ENCODE measurements around the gene ADCY5.

Gene ADCY5

DNA sequence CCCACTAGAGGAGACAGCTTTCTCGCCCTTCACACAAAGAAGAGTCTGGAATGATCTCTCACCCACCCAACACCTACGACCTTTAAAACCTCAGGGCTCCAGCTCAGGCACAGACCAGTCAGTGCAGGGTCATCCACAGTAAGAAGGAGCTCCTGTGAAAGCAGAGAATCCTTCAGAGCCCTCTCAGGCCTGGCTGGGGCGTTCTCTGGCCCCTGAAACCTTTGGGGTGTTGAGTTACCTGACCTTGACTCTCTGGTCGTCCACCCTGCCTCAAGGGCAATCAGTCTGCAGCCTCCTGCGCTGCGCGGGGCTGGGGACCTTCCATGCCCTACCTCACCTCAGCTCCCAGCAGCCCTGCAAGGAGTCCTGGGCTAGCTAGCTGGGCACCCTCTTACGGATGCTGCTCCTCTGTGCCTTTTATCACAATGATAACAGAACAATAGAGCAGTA lies 106.2 kb downstream of the ADCY5 start:
- no peak for DNase-seq (ENCODE audit: low read depth)

DNA sequence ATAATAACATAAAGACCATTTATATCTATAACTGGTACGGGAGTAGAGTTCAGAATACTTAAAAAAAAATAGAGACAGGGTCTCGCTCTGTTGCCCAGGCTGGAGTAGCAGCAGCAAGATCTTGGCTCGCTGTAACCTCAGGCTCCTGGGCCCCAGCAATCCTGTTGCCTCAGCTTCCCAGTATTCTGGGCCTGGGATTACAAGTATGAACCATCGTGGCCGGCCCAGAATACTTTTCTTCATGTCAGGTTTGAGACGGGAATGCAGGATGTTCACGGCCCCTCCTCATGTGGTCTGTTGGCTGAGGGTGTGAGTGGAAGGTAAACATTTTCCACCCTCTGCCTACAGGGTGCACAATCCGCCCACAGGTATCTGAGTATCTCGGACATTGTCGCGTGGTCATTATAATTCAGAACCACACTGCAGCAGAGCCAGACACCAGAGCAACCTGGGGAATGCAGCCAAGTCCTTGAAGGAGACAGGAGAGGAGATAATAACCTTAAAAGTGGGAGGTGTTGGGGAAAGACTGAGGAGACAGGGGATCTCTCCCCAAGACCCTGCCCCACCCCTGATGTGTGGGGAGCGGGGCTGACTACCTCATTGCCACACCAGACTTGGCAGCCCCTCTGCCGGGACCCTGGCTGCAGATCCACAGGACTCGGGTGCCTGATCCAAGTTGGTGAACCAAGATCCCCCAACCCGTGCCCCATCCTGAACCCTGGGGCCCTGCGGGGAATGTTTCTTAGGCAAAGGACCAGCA lies 106.8 kb downstream of the ADCY5 start:
- no peak for DNase-seq (ENCODE audit: low read depth)

DNA sequence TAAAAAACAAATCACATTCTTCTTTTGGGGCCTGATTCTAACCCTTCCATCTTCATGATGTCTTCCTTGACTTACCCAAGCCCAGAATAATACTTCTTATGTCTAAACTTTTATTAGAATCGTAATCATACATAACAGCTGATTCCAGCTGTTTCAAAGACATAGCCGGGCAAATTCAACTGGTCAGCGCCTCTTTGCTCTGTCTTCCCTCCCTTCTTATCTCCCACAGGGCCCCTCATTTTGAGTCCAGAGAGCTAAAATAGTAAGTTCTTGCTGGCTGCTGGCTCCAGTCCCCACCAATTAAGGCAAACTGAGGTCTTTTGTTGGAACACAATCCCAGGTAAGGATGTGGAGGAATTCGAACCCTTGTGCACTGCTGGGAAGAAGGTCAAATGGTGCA lies 108.6 kb downstream of the ADCY5 start:
- no peak for DNase-seq (ENCODE audit: low read depth)

DNA sequence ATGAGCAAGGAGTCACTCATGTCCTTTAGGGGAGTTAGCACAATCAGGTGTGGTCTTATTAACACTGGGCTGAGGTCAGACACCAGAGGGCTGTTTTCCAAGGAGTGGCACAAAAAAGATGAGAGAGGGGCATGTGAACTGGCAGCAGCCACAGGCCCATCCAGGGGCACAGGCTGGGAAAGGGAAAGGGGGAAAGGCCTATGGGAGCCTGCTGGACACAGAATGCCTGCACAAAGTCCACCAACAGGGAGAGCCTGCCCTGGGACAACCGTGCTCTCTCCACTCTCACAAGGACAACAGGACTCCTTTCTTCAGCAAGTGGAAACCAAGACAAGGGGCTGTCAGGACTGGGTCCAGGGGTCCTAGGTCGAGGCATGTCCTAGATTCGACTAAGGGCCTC lies 109.6 kb downstream of the ADCY5 start:
- DNase-seq (ENCODE audit: low read depth): no peak

DNA sequence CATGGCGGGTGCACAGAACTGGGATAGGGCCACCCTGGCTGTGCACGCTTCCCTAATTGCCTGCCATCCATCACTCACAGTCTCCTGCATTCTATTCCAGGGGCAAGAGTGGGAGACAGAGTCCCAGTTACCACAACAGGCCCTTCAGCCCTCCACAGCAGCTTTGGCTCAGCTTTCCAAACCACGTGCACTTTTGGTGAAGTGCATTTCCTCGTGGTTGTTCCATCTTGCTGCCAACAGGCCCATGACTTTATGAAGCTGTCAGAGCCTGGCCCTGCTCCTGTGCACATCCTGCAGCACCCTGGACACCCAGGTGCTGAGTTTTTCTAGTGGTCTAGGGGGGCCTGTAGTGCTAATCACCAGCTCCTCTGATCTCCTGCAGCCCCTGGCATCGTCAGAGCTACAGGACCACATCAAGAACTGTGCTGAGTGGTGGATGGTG lies 110.2 kb downstream of the ADCY5 start:
- no peak for DNase-seq (ENCODE audit: low read depth)

DNA sequence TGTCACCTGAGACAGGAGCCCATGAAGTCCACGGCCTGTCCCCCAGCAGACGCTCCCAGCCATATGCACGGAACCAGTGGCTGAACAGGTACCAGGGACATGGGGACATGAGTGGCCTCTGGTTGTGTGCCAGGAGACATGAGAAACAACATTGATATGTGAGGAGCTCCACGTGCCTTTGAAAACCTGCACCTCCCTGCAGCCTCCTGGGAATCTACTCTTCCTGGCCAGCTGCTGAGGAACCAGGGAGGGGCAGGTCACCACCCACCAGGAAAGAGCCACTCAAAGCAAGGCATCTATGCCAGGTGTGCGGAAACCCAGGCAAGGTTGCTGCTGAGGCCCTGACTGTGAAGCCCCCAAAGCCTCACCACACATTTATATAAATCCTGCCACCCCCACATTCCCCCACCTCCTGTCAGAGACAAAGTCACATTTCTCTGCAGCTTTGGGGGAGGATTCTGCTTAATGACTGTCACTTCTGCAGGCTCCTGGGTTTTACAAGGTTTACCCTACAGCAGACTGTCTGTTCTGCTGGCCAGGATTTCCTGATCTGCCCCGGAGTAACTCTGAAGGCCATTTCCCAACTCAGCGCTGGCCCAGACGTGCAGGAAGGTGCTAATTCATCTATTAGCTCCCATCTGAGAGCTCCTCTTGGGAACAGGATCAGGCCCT lies 110.8 kb downstream of the ADCY5 start:
- no peak for DNase-seq (ENCODE audit: low read depth)

DNA sequence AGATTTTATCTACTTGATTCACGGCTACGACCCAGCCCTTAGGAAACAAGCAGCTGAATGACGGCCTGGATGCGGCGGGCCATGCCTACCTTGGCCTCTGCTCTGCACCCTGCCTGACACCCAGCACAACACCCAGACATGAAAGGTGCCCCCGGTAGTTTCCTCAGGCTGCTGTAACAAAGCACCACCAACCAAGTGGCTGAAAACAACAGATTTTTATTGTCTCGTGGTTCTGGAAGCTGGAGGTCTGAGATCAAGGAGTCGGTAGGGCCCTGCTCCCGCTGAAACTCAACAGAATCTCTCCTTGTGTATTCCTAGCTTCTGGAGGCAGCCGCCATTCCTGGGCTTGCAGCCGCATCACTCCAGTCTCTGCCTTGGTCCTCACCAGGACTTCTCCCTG lies 111.7 kb downstream of the ADCY5 start:
- no peak for DNase-seq (ENCODE audit: low read depth)

DNA sequence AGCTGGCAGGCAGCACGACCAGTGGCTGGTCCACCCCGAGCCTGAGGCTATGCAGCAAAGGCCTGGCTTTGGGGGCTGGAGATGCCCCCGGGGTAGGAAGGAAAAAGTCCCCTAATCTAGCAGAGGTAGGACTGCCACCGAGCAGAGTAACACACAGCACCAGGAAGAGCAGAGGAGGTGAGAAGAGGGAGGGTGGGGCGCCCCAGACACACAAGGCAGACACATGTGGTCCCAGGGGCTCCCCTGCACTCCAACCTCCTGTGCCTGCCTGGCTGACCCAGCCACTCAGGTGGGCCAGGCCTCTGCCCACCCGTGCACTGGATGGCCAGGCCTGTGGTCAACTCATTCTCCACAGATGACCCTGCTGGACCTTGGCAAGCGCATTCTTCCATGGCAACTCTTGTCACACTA lies 112.4 kb downstream of the ADCY5 start:
- no peak for DNase-seq (ENCODE audit: low read depth)

DNA sequence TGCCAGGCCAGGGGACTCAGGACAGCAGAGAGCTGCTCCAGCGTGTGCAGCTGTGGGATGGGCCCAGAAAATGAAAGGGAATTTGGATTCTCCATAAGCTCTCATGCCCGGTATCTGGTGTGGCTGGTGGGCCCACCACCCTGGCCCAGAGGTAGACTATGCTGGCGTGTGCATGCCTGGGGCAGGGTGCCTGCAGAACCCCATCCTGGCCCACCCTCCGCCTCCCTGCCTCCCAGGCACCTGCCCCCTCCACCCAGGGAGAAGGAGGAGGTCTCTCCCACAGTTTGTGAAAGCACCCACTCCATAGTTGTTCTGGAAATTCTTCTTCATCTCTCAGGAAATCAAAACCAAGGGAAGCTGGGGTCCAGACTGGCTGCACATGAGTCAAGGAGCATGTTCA lies 112.9 kb downstream of the ADCY5 start:
- DNase-seq (ENCODE audit: low read depth): no peak

DNA sequence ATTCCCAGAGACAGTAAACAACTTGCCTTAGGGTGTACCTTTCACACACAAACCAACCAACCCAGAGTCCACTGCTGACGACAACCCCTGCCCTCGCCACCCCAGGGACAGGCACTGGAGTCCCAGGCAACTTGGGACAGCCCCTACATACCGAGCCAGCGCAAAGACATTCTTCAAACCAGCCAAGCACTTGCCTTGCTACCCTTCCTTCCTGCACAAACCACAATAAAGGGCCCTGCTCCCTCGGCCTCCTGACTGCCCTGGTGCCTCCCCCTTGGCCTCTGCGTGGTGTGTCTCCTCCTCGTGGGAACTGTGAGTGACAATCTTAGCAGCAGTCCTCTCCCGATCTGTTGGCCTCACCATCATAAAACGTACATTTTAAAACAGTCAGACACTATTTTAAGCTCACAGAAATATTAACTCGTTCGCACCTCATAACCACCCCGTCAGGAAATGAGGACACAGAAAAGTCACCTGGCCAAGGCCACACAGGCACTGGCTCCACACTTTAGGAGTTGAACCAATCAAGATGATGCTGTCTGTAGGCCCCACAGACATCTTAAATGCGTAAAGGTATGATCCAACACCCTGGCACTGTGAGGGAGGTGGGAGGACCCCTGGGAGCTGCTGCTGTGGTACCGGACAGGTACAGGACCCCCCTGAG lies 113.8 kb downstream of the ADCY5 start:
- DNase-seq (ENCODE audit: low read depth): no peak

DNA sequence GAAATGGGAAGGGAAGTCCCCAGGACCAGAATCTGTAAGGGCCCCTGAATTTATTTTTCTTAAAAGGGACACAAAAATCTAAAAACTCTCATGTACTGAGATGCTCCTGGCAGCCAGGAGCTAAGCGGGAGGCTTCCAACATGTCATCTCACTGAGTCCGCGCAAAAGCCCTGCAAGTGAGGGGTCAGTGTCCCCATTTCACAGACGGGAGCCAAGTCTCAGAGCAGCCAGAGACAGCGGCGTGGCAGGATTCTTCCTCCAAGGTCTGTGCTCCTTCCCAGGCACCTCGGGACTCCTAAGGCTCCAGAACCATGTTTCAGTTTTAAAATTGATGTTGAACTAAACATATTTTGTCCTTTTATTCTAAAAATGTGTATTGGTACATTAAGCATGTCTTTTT lies 114.8 kb downstream of the ADCY5 start:
- no peak for DNase-seq (ENCODE audit: low read depth)

DNA sequence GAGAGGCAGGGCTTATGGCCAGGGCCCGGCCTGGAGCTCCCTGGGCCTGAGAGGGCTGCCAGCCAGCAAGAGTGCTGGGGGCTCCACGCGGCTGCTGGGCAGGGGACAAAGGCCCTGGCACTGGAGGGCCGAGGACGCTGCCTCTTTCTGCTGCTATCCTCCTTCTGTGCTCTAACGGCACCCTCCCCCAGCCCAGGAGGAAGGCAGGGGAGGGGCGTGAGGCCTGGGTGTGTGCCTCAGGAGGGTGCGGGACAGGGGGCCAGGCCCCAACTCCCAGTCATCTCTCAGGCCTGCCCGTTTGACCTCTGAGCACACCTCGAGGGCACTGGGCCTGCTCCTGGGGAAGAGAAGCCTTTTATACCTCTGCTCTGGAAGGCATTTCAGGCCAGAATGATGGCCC lies 115.5 kb downstream of the ADCY5 start:
- no peak for DNase-seq (ENCODE audit: low read depth)

DNA sequence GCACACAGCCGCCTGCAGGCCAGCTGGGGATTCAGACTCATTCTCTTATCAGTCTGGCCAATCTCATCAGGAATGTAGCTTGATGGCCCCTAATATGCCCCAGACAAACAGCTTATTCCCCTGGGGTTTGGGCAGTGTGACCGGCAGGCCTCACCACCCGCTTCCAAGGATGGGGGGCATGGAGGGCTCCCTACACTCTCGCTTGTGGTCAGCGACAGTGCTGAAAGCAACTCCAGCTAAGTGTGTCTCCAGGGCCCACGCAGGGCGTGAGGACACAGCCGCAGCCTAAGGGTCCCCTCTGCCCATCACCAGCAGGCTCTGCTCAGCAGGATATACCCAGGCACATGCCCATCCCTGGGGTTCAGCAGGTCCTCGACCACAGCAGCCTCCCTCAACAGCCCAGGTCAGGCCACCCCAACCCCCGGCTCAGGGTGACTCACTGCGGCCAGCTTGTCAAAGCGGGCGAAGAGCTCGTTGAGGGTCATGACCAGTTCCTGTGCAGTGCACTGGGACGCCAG lies 116.7 kb downstream of the ADCY5 start:
- peak; percentile 32 for DNase-seq (ENCODE audit: low read depth)

DNA sequence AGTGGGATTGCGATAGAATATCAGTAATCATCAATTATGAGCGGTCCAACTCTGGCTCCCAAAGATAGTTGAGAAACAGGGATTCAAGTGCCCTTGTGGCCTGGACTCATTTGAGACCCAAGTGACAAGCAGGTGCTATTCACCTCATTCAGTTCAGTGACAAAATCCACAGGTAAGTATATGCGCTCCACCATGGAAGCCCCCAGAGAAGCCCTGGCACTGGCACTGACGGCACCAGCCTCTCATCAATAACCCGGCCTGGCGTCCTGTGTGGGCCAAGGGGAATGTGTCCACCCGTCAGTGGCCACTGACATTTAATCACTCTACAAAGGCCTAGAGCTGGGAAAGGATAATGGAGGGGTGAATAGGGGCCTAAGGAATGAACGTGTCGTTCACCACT lies 117.2 kb downstream of the ADCY5 start:
- no peak for DNase-seq (ENCODE audit: low read depth)

DNA sequence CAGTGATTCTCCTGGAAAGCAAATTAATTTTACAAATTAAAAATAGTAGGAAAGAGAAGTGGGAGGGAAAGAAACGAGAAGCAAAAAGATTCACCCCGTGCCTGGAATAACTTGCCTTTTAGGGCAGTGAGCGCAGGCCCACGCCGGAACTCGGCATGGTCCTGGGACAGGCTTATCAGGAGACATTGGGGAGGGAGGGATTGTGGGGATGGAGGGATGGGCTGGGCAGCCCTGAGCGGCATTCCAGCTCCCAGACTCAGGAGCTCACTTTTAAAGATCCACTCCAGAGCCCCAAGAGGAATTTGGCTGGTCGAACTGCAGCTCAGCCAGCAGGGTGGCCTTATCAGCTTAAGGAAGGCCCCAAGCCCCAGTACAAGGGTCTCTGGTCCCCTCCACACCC lies 117.9 kb downstream of the ADCY5 start:
- no peak for DNase-seq (ENCODE audit: low read depth)

DNA sequence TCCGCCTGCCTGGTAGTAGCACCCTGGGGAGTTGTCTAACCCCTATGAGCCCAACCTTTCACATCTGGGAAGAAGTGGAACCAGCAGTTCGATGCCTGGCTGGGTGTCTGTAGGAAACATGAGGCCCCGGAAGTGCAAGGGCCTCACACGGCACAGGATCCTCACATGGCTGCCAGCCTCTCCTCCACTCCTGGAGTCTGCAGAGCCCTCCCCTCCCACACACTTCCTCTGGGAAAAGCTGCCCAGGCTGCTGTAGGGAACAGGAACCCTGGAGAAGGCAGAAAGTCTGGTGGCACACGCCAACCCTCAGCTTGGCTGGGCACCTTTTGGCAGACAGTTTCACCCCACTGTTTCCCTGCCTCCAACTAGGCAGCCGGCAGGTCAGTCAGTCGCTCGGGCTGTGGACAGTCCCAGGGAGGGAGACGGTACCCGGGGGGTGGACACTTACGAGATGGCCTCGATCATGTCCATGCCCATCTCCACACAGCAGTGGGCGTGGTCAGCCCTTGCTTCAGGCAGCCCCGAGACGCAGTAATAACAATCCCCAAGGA lies 118.4 kb downstream of the ADCY5 start:
- no peak for DNase-seq (ENCODE audit: low read depth)

DNA sequence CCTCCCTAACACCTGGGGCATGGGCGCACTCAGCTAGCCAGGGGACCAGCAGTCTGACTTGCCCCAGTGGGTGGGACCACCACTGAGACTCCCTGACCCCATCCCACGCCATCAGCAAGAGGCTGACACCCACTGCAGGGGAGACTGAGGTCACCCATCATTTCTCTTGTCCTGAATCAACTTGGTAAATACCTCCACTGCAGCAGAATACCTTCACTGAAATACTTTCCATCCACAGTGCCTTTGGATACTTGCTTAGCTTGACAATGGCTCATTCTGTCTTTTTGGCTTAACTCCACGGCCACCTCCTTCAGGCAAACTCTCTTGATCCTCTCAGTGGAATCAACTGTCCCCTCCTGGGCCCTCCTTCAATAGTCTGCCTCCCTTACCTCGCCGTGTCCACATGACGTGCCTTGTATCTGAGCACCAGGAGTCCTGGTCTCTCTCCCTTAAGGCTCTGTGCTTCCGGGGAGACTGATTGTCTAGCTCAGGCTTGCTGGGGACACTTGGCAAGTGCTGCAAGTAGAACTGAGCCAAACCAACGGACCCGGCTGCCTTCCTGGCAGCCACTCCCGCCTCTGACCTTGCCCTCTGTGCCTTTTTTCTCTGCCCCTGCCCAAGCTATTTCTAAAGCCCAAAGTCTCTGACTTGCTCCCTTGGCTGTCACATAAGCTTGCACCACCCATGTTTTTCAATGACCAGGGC lies 119.1 kb downstream of the ADCY5 start:
- no peak for DNase-seq (ENCODE audit: low read depth)

DNA sequence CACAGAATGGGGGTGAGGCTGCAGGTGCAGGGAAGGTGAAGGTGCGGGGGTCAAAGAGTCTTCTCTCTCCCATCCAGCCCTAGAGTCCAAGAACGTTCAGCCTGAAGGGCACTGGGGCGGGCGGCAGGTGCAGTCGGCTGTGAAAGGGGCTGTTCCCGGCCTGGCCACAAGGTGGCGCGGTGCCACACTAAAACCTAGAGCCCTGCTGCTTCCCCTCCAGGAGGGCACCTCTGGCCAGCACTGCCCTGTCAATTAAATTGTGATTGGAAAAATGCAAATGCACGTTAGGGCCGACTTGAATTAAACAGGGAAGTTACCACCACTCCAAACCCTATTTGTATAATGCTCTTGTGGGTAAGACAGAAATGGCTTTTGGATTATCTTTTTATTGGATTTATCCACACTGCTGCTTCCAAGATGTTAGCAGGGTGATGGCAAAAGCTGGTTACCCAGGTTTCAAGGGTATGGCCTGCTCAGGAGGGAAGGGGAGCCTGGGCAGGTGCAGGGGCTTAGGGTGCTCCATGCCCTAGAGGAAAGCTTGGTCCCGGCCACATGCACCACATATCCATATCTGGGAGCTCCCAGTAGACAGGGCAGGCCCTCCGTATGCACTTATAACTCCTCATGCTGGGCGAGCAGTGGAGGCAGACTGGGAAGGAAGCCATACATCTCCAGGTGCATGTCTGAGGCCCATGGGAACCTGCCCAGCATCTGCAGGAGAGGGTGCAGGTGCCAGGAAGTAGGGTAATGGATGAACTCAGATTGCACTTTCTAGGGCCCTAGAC lies 119.8 kb downstream of the ADCY5 start:
- DNase-seq (ENCODE audit: low read depth): peak; percentile 69

DNA sequence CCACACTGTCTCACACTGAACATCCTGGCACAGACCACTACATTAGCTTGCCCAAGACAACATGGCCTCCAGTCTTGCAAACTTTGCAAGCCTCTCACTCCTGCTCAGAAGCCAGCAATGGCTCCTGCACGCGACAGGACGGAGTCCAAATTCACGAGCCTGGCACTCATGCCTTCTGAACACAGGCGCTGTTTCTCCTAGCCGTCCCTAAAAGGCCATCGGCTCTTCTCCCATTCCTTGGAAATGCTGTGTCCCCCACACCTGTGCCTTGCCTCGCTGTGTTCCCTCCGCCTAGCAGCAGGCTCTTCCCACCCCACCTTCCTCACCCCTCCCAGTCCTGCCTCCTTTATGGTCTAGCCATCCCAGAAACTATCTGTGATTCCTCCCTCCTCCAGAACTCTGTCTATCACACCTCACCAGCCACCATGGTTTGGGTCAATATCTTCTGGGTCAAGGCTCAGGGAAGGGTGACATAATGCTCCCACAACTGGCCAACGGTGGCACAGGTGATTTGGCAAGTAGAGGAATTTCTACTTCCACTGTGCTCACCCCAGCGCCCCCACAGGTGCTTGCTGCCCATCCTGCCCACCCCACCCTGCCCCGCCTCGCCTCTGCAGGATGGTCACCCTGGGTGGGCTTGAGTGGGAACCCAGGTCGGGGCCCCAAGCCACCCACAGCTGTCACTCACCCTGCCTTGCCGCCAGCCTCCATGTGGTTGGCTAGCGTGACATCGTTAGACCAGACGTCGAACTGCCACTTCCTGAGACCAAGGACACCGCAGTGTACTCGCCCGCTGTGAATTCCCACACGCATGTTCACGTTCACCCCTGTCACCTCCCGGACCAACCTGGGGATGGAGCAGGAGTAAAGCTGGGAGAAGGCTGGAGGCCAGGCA lies 120.7 kb downstream of the ADCY5 start:
- no peak for DNase-seq (ENCODE audit: low read depth)

DNA sequence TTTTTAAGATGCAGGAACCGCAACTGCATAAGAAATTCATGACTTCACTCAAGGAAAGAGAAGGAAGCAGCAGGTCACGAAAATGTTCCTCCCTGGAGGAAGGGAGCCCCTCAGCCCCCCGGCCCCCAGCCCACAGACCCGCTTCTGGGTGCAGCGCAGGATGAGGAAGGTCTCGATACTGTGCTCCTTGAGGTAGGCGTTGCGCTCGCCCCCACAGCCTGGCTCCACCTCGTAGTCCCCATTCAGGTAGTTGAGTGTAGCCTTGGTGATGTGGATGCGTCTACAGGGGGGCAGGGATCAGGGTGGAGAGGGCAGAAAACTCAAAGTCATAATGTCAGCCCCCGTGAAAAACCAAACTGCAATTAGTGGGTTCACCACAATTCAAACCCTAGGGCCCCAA lies 121.4 kb downstream of the ADCY5 start:
- no peak for DNase-seq (ENCODE audit: low read depth)

Data from ELR (cell line).